Esophagus squamous epithelium (tissue), 4 donors: ENCODE data around the gene COL6A3.

Experiments
- CTCF ChIP-seq, 6 experiments: fragments of 450-650 bp in 4 of 6; fragments of 200-600 bp in 2 of 6; sonication (generic) in 2 of 6; IDR thresholded peaks; one replicate each; pipeline ENCODE4 v1.5.1; 2016 to 2019; ENCODE audit warnings: antibody characterized with exemption in 6 of 6, mild to moderate bottlenecking in 4 of 6, moderate library complexity in 4 of 6
- POLR2A ChIP-seq, 4 donors: fragments of 450-650 bp; IDR thresholded peaks; one replicate each; pipeline ENCODE4 v1.6.1; 2017; ENCODE audit warnings: antibody characterized with exemption in 4 of 4, mild to moderate bottlenecking in 4 of 4, moderate library complexity in 3 of 4

GRCh38 chr2:237297421-237298150 is 116.4 kb downstream of the COL6A3 start:
- TF ChIP-seq CTCF (IDR thresholded peaks at IDR 0.05) (no peak), POLR2A (IDR thresholded peaks at IDR 0.05) (no peak)
